ENCODE measurements around the gene CLSTN2.

The CLSTN2 gene

GRCh38 chr3:140468407-140468806 lies 533.4 kb downstream of the CLSTN2 start:
- no peak for DNase-seq

- DNase-seq = no peak
Observed at GRCh38 chr3:140469491-140469890, 534.5 kb downstream of the CLSTN2 start.

DNA sequence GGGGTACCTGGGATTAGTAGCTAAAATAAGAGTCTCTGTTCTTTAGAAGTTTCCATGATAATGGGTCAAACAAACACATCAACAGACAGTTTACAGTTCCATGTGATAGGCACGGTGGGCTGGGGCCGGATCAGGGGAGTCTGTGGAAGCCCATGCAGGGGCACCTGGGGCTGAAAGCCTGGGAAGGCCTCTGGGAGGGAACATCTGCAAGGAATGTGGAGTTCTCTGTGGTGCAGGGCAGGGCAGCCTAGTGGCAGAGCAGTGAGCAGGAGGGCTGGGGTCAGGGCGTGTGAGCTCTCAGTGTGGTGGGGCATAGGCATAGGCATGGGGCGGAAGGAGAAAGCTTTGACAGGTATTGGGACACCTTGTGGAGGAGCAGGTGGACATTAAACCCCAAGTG lies 535.2 kb downstream of the CLSTN2 start:
- DNase-seq = no peak

- no peak for DNase-seq
Observed at GRCh38 chr3:140470962-140471361, 536.0 kb downstream of the CLSTN2 start.

- DNase-seq = no peak
Observed at GRCh38 chr3:140472306-140473020, 537.5 kb downstream of the CLSTN2 start.

- no peak for DNase-seq
Observed at GRCh38 chr3:140487566-140487965, 552.6 kb downstream of the CLSTN2 start.

DNA sequence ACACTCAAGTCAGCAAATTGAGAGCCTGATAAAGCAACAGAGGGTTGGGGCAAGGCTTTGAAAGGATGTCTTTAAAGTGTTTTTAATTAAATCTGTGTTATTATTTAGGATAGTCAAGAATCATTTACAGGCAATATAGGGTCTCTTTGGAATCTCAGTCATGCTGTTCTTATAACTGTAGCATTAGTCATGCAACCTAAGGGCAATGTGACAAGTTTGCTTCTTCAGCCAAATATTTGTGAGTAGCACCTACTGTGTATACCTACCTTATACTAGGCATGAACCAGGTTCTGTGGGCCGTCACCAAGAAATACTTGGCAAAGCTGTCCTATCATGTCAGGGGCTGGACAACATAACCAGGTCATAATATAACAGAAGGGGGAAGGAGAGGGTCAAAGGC lies 558.3 kb downstream of the CLSTN2 start:
- no peak for DNase-seq

- DNase-seq = no peak
Observed at GRCh38 chr3:140494970-140495369, 560.0 kb downstream of the CLSTN2 start.

GRCh38 chr3:140497331-140497730 lies 562.3 kb downstream of the CLSTN2 start:
- no peak for DNase-seq

- no peak for DNase-seq
Observed at GRCh38 chr3:140499114-140499757, 564.3 kb downstream of the CLSTN2 start.

- no peak for DNase-seq
Observed at GRCh38 chr3:140500473-140500872, 565.5 kb downstream of the CLSTN2 start.

- no peak for DNase-seq
Observed at GRCh38 chr3:140501061-140501769, 566.2 kb downstream of the CLSTN2 start.

GRCh38 chr3:140501770-140502364 lies 566.9 kb downstream of the CLSTN2 start:
- DNase-seq = no peak

DNA sequence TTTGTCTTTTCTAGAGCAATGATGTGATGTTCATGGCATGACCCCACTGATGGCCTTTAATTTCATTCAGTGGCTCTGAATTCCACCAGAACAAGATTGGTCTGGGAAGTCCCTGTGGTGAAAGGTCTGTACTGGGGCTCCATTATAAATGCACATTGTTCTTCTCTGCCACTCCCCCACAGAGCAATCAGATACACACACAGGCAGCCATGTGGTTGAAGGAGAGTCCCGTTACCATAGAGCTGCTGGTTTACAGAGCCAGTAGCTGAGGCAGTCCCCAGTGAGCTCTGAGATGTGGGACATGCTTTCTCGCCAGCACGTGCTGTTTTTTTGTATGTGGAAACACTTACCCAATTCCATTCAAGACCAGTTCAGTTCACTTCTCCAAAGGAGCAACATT lies 570.2 kb downstream of the CLSTN2 start:
- no peak for DNase-seq

- no peak for DNase-seq
Observed at GRCh38 chr3:140505876-140506275, 570.9 kb downstream of the CLSTN2 start.

- DNase-seq = no peak
Observed at GRCh38 chr3:140508550-140508949, 573.6 kb downstream of the CLSTN2 start.

DNA sequence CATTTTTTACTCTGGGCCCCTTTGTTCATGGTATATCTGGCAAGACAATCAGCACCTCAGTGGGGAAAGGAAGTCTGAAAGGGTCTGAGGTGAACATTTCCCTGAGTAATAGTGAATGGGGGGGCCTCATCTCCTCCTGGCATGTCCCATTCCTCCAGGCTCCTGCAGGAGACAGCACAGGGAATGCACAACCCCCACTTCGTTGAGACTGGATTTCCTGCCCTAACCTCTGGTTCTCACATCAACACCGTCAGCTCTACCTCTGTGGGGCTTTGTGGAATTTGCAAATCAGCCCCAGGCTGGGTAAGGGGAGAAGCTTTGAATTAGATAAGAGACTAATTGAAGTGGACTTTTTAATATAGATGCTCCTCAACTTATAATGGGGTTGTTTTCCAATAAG lies 574.5 kb downstream of the CLSTN2 start:
- DNase-seq = no peak

GRCh38 chr3:140510303-140510861 lies 575.4 kb downstream of the CLSTN2 start:
- no peak for DNase-seq

- DNase-seq = no peak
Observed at GRCh38 chr3:140521751-140522445, 586.9 kb downstream of the CLSTN2 start.

DNA sequence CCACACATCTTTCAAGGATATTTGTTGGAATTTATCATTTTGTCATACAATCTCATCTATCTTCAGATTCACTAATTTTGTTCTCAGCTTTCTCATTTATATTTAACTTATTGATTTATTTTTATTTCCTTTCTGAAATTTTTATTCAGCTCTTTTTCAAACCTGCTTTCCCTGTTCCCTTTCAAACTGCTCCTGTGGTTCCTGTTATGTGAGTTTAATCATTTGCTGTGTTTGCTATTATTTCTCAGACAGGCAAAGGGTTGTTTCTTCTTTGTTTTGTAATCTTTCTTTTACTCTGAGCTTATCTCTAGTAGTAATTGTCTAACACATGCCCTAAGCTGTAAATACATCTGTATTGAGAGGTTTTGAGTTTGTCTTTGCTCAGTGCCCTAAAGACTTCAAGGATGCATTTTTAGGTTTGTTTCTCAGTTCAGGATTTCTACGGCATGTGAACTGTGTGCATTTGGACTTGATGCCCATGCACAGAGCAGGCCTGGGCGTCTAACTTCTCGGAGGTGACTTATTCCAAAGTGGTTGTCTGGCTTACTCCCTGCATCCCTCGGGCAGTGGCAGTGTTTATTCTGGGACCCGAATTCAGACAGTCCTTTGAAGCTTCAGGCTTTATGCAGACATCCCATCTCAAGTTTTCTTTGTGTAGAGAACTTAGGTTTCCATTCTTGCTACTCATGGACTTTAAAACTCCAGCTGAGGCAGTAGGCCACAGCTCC lies 587.8 kb downstream of the CLSTN2 start:
- no peak for DNase-seq

DNA sequence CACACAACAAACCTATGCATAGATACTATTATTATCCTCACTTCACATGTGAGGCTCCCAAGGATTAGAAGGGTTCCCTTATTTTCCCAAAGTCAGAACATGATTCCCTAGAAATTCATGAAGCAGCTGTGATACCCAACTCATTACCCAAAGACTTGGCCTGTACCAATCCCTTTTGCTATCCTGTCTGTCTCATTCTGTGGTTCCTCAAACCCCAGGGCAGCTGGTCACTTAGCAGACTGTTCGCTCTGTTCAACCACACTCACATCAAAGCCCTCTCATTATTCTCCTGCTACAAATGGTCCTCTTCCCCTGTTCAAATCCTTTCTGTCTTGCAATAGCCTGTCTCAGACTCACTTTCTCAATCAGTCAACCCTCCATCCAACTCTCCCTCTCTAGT lies 588.6 kb downstream of the CLSTN2 start:
- DNase-seq = no peak

DNA sequence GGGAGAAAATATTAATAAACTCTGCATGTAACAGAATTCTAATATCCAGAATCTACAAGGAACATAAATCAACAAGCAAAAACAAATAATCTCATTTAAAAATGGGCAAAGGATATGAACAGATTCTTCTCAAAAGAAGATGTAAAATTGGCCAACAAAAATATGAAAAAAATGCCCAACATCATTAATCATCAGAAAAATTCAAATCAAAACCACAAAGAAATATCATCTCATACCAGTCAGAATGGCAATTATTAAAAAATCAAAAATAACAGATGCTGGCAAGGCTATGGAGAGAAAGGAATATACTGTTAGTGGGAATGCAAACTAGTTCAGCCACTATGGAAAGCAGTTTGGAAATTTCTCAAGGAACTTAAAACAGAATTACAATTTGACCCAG lies 592.2 kb downstream of the CLSTN2 start:
- DNase-seq = no peak
